ENCODE results near the gene PLA2G4D.

GRCh38 chr15:42068601-42069000, 25.8 kb downstream of the PLA2G4D start:
- TF ChIP-seq POLR2A (IDR thresholded peaks at IDR 0.05): no peak
- TF ChIP-seq, protein P1, sequence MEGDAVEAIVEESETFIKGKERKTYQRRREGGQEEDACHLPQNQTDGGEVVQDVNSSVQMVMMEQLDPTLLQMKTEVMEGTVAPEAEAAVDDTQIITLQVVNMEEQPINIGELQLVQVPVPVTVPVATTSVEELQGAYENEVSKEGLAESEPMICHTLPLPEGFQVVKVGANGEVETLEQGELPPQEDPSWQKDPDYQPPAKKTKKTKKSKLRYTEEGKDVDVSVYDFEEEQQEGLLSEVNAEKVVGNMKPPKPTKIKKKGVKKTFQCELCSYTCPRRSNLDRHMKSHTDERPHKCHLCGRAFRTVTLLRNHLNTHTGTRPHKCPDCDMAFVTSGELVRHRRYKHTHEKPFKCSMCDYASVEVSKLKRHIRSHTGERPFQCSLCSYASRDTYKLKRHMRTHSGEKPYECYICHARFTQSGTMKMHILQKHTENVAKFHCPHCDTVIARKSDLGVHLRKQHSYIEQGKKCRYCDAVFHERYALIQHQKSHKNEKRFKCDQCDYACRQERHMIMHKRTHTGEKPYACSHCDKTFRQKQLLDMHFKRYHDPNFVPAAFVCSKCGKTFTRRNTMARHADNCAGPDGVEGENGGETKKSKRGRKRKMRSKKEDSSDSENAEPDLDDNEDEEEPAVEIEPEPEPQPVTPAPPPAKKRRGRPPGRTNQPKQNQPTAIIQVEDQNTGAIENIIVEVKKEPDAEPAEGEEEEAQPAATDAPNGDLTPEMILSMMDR (IDR thresholded peaks at IDR 0.05): no peak
